HG03432 (cell line): ENCODE measurements around the gene PERM1.
"Not testable (repeated sequence)": the region's sequence is repeated elsewhere in the genome, so short reads cannot be mapped to it uniquely, and the experiment has no call there.

Source experiments
- ATAC-seq: cut with Tn5 transposase; IDR thresholded peaks from one replicate; pipeline ENCODE4 v1.9.1; 2021; ENCODE audit warnings: mild to moderate bottlenecking, moderate library complexity; ENCODE audit not compliant: unreplicated experiment

PERM1 gene

DNA sequence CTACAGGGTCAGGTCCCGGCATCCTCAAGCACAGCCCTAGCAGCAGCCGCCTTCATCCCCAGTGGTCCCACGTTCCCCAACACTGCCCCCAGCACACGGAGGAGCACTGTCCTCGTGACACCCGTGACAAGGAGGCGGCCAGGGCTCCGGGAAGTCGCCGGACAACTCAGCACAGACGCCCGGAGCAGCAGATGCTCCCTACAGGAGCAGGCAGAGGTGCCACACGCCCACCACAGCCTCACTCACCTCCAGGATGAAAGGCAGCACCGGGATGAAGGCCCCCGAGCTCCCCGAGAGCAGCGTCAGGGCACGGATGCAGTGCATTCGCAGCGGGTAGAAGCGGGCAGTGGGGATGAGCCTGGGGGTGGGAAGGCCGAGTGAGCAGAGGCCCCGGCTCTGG is 31.0 kb downstream of the PERM1 start:
- ATAC-seq: no peak

DNA sequence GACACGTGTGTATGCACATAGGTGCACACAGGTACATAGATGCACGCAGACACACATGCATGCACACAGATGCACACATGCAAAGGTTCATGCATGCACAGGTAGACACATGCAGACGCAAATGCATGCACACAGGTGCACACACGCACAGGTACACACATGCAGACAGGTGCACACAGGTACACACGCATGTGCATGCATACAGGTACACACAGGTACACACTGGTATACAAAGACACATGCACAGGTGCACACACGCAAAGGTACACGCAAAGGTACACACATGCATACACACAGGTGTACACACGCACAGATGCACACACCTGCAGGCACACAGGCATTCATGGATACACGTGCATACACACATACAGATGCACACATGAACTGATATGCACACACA is 31.6 kb downstream of the PERM1 start:
- ATAC-seq: no peak

DNA sequence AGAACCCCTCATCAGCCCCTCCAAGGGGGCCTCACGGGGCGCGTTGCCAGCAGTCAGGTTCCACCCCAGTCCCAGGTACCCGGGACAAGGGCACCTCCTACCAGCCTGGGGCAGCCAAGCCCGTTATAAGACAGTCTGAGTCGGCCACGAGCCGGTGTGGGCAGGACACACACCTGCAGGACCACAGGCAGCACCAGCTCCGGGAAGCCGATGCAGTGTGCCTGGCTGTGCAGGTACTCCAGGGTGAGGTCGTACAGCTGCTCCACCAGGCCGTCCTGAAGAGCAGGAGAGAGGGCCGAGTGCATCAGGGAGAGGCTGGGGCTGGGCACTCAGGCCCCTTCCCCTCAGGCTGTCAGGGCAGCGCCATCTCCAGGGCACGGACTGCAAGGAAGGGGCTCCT is 33.9 kb downstream of the PERM1 start:
- no peak for ATAC-seq

DNA sequence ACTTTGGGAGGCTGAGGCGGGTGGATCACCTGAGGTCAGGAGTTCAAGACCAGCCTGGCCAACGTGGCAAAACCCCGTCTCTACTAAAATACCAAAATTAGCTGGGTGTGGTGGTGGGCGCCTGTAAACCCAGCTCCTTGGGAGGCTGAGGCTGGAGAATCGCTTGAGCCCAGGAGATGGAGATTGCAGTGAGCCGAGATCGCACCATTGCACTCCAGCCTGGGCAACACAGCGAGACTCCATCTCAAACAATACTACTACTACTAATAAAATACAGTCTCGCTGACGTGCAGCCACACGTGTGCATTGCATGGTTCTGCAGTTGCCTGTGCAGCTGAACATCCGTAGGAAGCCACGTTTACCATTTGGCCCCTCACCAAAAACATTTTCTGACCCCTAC is 35.1 kb downstream of the PERM1 start:
- not testable (repeated sequence) for ATAC-seq

DNA sequence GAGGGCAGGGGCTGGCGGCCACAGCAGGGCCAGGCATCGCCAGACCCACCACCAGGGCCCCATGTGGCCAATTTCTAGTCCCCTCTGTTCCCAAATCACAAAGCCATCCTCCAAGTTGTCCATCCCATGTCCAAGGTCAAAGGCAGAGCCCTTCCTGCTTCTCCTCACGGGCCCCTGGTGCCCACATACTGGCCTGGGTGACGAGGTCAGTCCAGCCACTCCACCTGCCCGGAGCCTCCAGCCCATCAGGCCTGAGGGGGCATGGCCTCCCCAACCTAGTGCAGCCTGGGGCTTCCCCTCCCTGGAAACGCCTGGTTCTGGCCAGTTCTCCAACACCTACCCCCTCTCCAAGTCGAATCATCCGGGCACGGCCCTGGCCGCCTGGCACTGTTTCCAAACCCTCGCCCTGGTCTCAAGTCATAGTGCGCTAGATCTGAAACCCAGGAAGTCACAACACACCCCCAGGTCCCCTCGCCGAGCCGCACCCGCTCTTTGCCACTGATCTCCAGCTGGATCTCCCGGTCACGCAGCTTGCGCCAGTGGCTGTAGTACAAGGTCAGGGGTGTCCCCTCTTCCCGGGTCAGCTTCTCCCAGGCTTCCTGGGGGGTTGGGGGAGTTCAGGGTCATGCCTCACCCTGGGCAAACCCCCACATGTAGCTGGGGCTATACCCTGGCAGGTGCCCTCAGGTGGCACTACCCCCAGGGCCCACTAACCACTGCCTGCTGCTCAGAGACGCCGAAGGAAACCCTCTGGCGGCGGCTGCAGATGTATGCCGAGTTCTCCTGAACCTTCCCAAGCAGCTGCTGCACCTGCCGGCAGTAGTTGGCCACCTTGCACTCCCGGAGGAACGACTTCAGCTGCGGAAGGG is 36.0 kb downstream of the PERM1 start:
- no peak for ATAC-seq

DNA sequence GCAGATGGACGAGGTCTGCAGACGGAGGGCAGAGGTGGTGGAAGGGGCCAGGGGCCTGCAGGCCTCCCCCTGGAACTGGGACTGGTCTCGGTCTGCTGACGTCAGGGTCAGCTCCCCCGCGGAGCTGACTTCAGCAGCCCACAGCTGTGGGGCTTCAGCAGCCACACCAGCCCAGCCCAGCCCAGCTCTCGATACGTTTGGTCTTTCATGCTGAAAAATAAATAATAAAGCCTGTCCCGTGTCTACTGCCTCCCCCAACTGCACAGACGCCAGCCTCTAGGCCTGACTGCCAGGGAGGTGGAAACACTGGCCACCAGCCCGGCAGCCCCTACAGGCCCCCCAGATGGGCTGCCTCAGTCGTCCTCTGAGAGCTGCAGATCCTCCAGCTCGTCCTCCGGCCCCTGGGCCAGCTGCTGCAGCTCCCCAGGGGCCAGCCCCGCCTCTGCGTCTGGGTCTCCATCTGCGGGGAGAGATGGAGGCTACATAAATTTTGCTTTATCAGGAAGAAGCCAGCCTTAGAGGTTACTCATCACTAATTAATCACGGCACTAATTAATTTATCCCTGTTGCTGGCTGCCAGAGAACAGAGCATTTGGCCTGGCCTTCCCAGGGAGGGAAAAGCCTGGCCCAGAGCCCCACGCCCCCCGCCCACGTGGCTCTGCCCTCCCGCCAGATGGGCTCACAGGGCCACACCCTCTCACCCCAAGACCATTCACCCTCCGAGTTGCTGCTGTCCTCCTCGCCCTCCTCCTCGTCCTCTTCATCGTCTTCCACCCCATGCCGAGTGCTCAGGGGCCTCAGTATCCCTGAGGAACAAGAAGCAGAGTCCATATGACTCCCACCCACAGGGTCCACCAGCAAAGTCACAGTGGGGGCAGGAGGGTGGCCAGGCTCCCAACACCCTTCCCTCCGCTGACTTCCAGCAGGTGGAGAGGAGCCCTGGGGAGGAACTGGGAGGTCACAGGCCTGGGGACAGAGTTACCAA is 37.3 kb downstream of the PERM1 start:
- no peak for ATAC-seq

DNA sequence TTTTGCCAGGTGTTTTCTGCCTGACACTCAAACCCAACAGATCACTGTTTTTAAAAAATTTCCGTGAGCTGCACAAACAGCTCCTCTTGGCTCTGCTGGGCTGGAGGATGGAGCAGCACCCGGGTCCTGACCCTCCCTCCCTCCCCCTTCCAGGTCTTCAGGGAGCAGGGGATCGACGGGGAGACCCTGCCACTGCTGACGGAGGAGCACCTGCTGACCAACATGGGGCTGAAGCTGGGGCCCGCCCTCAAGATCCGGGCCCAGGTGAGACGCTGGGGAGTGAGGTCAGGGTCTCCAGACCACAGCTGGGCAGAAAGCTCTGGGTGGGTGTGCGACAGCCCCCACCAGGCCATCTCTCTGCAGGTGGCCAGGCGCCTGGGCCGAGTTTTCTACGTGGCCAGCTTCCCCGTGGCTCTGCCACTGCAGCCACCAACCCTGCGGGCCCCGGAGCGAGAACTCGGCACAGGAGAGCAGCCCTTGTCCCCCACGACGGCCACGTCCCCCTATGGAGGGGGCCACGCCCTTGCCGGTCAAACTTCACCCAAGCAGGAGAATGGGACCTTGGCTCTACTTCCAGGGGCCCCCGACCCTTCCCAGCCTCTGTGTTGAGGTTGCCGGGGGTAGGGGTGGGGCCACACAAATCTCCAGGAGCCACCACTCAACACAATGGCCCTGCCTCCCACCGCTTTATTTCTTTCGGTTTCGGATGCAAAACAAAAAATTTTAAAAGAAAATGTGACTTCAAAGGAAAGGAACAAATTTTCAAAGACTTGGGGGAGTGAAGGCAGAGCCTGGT is 38.1 kb downstream of the PERM1 start:
- no peak for ATAC-seq

DNA sequence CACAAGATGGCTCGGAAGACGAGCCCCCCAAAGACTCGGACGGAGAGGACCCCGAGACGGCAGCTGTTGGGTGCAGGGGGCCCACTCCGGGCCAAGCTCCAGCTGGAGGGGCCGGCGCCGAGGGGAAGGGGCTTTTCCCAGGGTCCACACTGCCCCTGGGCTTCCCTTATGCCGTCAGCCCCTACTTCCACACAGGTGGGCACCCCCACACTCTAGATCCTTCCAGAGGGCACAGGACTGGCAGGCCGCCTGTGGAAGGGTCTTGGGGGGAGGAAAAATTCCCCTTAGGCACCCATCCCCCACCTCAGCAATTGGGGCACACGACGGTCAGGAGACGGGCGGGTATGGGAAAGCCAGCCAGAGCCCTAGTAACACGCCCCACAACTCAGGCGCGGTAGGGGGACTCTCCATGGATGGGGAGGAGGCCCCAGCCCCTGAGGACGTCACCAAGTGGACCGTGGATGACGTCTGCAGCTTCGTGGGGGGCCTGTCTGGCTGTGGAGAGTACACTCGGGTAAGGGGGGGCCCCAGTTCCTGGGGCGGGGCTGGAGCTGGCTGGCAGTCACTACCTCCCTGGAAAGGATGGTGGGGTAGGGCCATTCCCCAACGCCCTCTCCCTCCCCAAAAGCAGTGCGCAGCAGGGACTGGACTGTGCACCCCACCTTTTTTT is 38.9 kb downstream of the PERM1 start:
- ATAC-seq: no peak

DNA sequence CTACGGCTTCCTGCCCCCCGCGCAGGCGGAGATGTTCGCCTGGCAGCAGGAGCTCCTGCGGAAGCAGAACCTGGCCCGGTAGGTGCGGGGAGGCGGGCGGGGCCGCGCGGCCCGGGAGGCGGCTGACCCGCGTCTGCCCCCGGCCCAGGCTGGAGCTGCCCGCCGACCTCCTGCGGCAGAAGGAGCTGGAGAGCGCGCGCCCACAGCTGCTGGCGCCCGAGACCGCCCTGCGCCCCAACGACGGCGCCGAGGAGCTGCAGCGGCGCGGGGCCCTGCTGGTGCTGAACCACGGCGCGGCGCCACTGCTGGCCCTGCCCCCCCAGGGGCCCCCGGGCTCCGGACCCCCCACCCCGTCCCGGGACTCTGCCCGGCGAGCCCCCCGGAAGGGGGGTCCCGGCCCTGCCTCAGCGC is 39.5 kb downstream of the PERM1 start:
- no peak for ATAC-seq

DNA sequence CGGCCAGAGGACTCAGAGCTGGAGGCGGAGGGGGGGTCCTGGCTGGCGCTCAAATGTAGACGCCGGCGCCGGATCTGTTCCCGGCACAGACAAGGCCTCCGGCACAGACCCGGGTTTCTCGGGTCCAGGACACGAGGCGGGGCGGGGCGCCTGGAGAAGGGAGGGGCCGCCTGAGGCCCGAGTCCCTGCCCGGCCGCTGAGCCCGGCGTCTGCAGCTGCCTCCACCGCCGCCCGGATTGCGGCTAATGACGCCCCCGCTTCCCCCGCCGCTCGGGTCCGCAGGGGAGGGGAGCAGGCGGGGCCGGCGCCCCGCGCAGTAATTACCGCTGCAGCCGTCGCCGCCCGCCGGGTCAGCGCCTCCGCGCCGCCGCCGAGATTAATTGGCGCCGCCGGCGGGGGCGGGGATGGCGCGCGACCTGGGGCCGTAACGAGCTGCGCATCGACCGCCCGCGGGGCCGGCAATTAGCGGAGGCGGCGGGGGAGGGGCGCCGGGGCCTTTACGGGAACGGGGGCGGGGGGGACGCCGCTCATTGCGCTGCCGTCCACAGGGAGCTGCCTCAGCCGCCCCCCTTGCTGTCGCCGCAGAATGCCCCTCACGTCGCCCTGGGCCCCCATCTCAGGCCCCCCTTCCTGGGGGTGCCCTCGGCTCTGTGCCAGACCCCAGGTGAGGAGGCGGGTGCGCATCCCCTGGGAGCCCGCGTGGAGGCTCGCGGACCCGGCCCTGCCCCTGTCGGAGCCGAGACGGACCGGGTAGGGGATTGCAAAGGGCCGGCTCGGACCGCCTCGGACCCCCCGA is 40.1 kb downstream of the PERM1 start:
- no peak for ATAC-seq

DNA sequence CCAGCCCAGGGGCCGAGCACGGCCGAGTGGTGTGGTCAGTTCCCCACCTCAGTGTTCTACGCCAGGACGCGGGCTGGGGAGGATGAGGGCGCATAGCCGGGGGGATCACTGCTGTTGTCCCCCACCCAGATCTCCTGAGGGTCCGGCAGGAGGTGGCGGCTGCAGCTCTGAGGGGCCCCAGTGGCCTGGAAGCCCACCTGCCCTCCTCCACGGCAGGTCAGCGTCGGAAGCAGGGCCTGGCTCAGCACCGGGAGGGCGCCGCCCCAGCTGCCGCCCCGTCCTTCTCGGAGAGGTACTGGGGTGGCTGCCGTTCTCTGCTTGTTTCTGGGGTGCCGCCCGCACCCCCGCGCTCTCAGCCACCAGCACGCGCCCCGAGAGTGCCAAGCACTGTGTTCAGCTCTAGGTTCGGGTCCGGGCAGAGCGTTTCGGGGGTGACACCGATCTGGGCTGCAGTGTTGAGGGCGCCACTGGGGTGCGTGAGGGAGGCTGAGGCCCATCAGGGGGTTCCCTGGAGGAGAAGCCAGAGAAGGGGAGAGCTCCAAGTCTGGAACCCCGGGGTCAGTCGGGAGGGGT is 40.8 kb downstream of the PERM1 start:
- ATAC-seq: no peak

DNA sequence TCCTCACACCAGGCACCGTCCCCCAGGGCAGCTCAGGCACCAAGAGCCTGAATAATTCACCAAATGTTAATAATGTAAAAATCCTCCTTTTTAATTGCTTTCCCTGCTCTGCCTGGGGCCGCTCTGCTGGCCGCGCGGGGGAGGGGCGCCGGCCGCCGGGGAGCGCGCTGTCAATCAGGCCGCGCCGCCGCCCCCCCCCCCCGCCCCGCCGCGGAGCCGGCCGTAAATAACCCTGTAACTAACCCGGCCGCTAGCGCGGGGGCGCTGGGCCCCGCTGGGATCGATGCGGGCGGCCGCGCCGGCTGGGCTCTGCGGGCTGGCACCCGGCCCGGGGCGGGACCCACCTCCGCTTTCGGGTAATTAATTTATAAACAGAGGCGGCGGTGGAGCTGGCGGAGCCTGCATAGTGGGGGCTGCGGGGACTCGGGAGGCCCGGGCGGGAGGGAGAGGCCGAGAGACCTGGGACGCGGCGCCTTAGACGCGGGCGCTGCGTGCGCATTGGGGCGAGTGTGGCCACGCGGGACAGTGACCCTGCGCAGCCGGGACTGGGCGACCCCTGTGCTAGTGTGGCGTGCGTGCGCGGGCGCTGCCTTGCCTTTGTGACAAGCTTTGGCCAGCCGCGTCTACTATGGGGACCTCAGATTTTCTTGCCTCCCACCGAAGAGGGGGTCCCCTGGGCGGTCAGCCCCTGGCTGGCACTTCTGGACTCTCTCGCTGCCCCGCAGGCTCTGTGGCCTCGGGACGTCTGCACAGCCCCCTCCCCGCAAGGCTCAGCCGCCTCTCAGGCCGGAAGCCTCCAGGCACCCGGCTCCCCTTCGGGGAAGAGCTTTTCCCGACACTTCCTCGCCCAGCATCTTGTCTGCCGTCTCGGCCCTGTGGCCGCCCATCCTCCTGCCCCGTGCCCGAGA is 41.5 kb downstream of the PERM1 start:
- no peak for ATAC-seq

DNA sequence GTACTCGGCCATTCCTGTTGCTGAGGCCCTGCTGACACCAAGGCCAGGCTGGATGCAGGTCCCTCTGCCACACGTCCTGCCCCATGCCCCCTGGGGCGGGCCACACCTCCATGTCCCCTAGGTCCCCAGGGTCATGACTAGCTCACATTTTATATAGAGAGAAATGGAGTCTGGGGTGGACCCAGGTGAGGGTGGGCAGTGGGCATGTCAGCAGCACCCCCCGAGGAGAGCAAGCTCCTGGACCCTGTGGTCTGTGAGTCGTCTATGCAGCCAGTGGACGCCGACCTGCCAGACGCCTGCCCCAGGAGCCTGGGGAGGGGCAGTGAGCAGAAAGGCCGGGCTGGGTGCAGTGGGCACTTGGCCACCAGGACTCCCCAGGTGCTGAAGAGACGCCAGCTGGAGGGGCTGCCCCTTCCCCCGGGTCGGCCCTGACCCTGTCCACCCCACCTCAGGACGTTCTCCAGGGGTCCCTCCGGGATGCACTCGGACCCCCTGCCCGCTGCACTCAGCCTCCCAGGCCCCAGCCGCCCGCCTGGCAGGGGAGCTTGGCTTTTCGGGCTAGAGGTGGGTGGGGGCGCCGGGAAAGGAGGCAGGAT is 42.3 kb downstream of the PERM1 start:
- no peak for ATAC-seq

DNA sequence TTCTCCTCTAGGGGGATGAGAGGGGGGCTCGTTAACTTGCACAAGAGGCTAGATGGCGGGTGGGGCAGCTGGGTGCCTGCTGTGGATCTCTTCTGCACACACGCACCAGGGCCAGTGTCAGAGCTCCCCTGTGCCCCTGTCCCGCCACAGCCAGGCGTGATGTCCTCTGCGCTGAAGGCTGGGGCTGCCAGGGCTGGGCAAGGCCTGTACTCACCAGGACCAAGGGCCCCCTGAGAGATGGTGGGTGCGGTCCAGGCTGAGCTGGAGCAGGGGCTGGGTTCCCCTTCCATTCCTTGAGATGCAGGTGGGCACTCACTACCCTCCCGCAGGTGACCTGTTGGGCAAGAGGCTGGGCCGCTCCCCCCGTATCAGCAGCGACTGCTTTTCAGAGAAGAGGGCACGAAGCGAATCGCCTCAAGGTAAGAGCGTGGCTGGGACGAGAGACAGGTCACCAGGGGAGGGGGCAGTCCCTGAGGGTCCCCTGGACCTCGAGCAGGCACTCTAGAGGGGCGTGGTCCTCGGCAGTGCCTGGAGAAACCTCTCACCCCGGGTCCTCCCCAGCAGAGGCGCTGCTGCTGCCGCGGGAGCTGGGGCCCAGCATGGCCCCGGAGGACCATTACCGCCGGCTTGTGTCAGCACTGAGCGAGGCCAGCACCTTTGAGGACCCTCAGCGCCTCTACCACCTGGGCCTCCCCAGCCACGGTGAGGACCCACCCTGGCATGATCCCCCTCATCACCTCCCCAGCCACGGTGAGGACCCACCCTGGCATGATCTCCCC is 43.0 kb downstream of the PERM1 start:
- ATAC-seq: no peak

DNA sequence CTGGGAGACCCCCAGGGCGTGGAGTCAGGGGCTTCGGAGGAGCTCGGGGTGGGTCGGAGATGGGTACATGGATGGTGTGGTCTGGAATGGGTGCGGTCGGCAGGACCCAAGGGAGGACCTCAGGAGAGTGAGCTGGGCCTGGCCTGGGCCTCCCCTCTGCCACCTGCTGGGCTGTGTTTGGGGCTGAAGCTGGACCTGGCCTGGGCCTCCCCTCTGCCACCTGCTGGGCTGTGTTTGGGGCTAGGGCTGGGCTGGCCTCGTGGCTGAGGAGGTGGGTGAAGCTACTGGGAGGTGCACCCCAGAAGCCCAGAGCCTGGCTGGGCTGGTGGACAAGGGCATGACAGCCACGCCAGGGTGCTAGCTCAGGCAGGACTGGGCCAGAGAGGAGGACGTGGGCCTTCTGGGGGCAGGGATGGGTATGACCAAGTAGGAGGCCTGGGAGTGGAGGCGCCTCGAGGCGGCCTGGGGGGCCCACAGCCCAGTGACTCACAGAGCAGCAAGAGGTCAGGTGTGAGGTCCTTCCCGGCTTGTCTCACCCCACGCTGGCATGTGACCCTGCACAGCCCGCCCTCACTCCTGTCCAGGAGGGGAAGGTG is 43.7 kb downstream of the PERM1 start:
- ATAC-seq: no peak

DNA sequence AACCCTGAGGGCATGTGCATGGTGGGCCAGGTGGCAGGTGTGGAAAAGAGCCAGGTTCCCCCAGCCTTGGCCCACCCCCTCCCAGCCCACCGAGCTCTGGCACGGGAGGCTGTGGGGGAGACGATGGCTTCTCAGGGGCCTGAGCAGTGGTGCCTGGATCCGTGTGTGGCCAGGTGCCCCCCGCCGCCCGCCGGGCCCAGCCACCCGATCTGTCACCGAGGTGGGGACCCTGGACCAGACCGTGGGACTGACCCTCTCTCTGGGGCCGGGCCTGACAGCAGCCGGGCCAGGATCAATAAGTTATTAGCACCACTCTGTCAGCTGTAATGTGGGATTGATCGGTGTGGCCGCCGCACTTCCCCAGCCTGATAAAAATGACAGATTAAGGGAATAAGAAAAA is 44.4 kb downstream of the PERM1 start:
- ATAC-seq: no peak
